GM23248 (cell line): ENCODE results near the gene ALOX5.
"Not testable (repeated sequence)": the region's sequence is repeated elsewhere in the genome, so short reads cannot be mapped to it uniquely, and the experiment has no call there.

Experiments
- EZH2 ChIP-seq: fragments of 200-600 bp; sonication (generic); IDR thresholded peaks from 2 replicates; pipeline ENCODE4 v1.6.1; 2018; ENCODE audit warnings: antibody characterized with exemption, mild to moderate bottlenecking; ENCODE audit not compliant: insufficient read depth, poor library complexity, severe bottlenecking
- EZH2phosphoT487 ChIP-seq: fragments of 200-600 bp; sonication (generic); IDR thresholded peaks from 2 replicates; pipeline ENCODE4 v1.6.1; 2018; ENCODE audit warnings: antibody characterized with exemption, moderate library complexity, mild to moderate bottlenecking, low read depth; ENCODE audit not compliant: insufficient read depth

DNA sequence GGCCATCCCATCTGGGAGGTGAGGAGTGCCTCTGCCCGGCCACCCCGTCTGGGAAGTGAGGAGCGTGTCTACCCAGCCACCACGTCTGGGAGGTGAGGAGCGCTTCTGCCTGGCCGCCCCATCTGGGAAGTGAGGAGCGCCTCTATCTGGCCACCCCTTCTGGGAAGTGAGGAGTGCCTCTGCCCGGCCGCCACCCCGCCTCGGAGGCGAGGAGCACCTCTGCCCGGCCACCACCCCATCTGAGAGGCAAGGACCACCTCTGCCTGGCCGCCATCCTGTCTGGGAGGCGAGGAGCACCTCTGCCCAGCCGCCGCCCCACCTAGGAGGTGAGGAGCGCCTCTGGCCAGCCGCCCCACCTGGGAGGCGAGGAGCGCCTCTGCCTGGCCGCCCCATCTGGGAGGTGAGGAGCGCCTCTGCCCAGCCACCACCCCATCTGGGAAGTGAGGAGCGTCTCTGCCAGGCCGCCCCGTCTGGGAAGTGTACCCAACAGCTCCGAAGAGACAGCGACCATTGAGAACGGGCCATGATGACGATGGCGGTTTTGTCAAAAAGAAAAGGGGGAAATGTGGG is 25.7 kb upstream of the ALOX5 start:
- TF ChIP-seq EZH2, EZH2phosphoT487: not testable (repeated sequence)
